K562 (cell line): Measurements from ENCODE around the gene SLC39A5.

Experiments used
- FOXA3 ChIP-seq, 2 experiments: fragments of 450-650 bp in 1 of 2; sonication (generic) in 1 of 2; formaldehyde crosslinking; IDR thresholded peaks in 1 of 2; conservative IDR thresholded peaks in 1 of 2; 2 replicates each; pipeline versions ENCODE4 v1.4.0 to v1.8.0; 2020 to 2022; ENCODE audit warnings: mild to moderate bottlenecking in 2 of 2, missing genetic modification reagents in 1 of 2
- NR4A1 ChIP-seq, 2 experiments: fragments of 250-450 bp in 1 of 2; fragments of 450-650 bp in 1 of 2; sonication (Bioruptor Pico) in 1 of 2; IDR thresholded peaks; 2 replicates each; pipeline versions ENCODE4 v1.4.0 to v1.6.1; 2016 to 2020; ENCODE audit warnings: mild to moderate bottlenecking in 2 of 2, missing compliant biosample characterization in 1 of 2, missing genetic modification characterization in 1 of 2, moderate library complexity in 1 of 2
- RAD21 ChIP-seq, 2 experiments: fragments of 250-450 bp in 1 of 2; fragments of 450-650 bp in 1 of 2; sonication (Bioruptor Pico) in 1 of 2; formaldehyde crosslinking in 1 of 2; IDR thresholded peaks in 1 of 2; conservative IDR thresholded peaks in 1 of 2; 2 replicates each; pipeline versions ENCODE4 v1.4.0 to v1.8.0; 2020 to 2022; ENCODE audit warnings: mild to moderate bottlenecking in 2 of 2, moderate library complexity in 1 of 2
- RFX5 ChIP-seq: IDR thresholded peaks from 2 replicates; pipeline ENCODE4 v1.6.1; 2011; ENCODE audit warnings: low read depth, mild to moderate bottlenecking, improper control_type of control experiment, low read length
- SIN3A ChIP-seq, 2 experiments: fragments of 150-350 bp in 1 of 2; IDR thresholded peaks; 2 replicates each; pipeline ENCODE4 v1.6.1; 2011 to 2016; ENCODE audit warnings: borderline replicate concordance in 2 of 2, low read depth in 2 of 2, low read length in 2 of 2, mild to moderate bottlenecking in 2 of 2, moderate library complexity in 2 of 2; ENCODE audit not compliant: control insufficient read depth in 1 of 2
- TF ChIP-seq, protein P1 (sequence below), 3 experiments: IDR thresholded peaks in 2 of 3; conservative IDR thresholded peaks in 1 of 3; 2 replicates each; pipeline ENCODE4 v1.5.1; 2011 to 2012; ENCODE audit warnings: low read length in 3 of 3, mild to moderate bottlenecking in 3 of 3, control low read depth in 2 of 3, improper control_type of control experiment in 1 of 3, inconsistent platforms in 1 of 3, low read depth in 1 of 3, mixed read lengths in 1 of 3, moderate library complexity in 1 of 3; ENCODE audit not compliant: insufficient read depth in 2 of 3
- TF ChIP-seq, protein P2 (sequence below): sonication (generic); formaldehyde crosslinking; IDR thresholded peaks from 2 replicates; pipeline ENCODE4 v1.9.0; 2022; ENCODE audit warnings: mild to moderate bottlenecking, missing genetic modification reagents

DNA sequence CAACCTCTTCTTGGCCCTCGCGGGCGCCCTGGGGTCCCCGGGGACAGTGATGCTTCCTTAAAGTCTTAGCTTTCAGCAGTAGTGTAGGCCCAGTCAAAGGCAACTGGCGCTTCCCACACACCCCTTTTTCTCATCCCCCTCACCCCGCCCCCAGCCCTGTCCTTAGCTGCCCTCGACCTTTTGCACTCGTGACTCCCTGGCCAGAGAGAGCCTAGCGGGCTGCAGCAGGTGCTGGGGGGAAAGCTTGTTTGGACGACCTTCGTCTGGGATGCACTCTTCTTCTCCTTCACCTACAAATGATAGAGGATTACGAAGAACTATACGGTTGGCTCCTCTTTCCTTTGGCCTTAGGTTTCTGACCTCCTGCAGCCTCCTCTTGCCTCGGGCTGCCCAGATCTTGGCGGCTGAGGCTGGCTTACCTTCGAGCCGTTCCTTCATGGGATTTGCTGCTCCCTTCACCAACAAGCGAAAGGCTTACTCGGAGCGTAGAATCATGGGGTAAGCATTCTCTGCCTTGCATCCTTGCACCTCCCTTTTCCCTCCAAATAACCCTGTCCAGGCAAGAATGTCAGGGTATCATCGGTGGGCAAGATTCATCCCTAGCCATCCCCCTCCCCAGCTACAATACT lies 37.7 kb downstream of the SLC39A5 start:
- no peak for TF ChIP-seq NR4A1 (CRISPR knock-in tag; IDR thresholded peaks at IDR 0.05)
- TF ChIP-seq NR4A1 (tag; IDR thresholded peaks at IDR 0.05): no peak
- TF ChIP-seq, protein P1, sequence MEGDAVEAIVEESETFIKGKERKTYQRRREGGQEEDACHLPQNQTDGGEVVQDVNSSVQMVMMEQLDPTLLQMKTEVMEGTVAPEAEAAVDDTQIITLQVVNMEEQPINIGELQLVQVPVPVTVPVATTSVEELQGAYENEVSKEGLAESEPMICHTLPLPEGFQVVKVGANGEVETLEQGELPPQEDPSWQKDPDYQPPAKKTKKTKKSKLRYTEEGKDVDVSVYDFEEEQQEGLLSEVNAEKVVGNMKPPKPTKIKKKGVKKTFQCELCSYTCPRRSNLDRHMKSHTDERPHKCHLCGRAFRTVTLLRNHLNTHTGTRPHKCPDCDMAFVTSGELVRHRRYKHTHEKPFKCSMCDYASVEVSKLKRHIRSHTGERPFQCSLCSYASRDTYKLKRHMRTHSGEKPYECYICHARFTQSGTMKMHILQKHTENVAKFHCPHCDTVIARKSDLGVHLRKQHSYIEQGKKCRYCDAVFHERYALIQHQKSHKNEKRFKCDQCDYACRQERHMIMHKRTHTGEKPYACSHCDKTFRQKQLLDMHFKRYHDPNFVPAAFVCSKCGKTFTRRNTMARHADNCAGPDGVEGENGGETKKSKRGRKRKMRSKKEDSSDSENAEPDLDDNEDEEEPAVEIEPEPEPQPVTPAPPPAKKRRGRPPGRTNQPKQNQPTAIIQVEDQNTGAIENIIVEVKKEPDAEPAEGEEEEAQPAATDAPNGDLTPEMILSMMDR (IDR thresholded peaks at IDR 0.05 in 2 of 3, conservative IDR thresholded peaks at IDR 0.05 in 1 of 3; ENCODE audit: insufficient read depth in 2 of 3, low read depth in 1 of 3, low read length in 3 of 3): no peak
- TF ChIP-seq FOXA3 (CRISPR knock-in tag; conservative IDR thresholded peaks at IDR 0.05 in 1 of 2, IDR thresholded peaks at IDR 0.05 in 1 of 2): no peak
- TF ChIP-seq, protein P2, sequence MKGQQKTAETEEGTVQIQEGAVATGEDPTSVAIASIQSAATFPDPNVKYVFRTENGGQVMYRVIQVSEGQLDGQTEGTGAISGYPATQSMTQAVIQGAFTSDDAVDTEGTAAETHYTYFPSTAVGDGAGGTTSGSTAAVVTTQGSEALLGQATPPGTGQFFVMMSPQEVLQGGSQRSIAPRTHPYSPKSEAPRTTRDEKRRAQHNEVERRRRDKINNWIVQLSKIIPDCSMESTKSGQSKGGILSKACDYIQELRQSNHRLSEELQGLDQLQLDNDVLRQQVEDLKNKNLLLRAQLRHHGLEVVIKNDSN (CRISPR knock-in tag): no peak
- TF ChIP-seq RFX5: no peak
- TF ChIP-seq SIN3A (IDR thresholded peaks at IDR 0.05; ENCODE audit: borderline replicate concordance in 2 of 2, control insufficient read depth in 1 of 2, low read depth in 2 of 2, low read length in 2 of 2): no peak
- TF ChIP-seq RAD21 (CRISPR knock-in tag; conservative IDR thresholded peaks at IDR 0.05 in 1 of 2, IDR thresholded peaks at IDR 0.05 in 1 of 2): no peak
